K562 (cell line): ENCODE data around the gene PLRG1. TPM values are rescaled to one million over a fixed set of nuclear protein-coding genes. Genes with fewer than 3 reads are reported as not detected.

ENCODE experiments used
- ATAC-seq: fragments of 200-7000 bp; cut with Tn5 transposase; 3 replicates; pipeline ENCODE4 v1.9.1; 2020; ENCODE audit warnings: moderate library complexity
- BruUV-seq: library from RNA; stranded (reverse); fragments of 400-500 nt; replicated peaks from 2 replicates; lab custom pipeline; 2021; lab: Mats Ljungman, UMichigan
- CTCF ChIA-PET: fragments of 300-600 bp; formaldehyde crosslinking; extraction: SDS; loops from one replicate; lab custom pipeline; 2021; ENCODE audit warnings: low intra/inter-chr PET ratio; lab: Yijun Ruan, JAX
- POLR2A ChIA-PET: fragments of 300-600, 350-650 bp; sonication (Branson Sonifier 250); formaldehyde crosslinking; extraction: SDS; loops from one replicate; lab custom pipeline; 2021; ENCODE audit warnings: antibody characterized with exemption, inconsistent platforms; lab: Yijun Ruan, JAX
- DNase-seq, 4 experiments: peaks; one replicate each; pipeline versions ENCODE4 v3.0.0 to v3.0.0-alpha.2; 2011 to 2018; ENCODE audit warnings: low spot score in 3 of 4, mixed read lengths in 3 of 4; ENCODE audit errors: extremely low read depth in 1 of 4
- FAIRE-seq: peaks from 2 replicates; lab custom pipeline; 2011; peaks lifted over from hg19 to GRCh38; lab: Jason Lieb, UNC
- H2AFZ ChIP-seq: 2 replicates; pipeline ENCODE4 v1.6.0; 2011; ENCODE audit warnings: low read depth, low read length, control low read depth, inconsistent platforms
- H3K27ac ChIP-seq: fragments of 200-600 bp; 3 replicates; pipeline ENCODE4 v1.8.0; 2011; ENCODE audit warnings: low read depth, mild to moderate bottlenecking, control low read depth, inconsistent platforms, low read length, moderate library complexity, mixed read lengths; ENCODE audit errors: extremely low read depth
- H3K27me3 ChIP-seq, 2 experiments: fragments of 300-600 bp in 1 of 2; 2 replicates in 1 of 2; 3 replicates in 1 of 2; pipeline versions ENCODE4 v1.6.0 to v1.8.0; 2011; ENCODE audit warnings: inconsistent platforms in 2 of 2, low read length in 2 of 2, mild to moderate bottlenecking in 1 of 2, mixed read lengths in 1 of 2, moderate library complexity in 1 of 2; ENCODE audit not compliant: control insufficient read depth in 2 of 2, insufficient read depth in 2 of 2
- H3K36me3 ChIP-seq: fragments of 300-600 bp; 3 replicates; pipeline ENCODE4 v1.8.0; 2011; ENCODE audit warnings: mild to moderate bottlenecking, low read length, inconsistent platforms; ENCODE audit not compliant: control insufficient read depth, insufficient read depth
- H3K4me1 ChIP-seq, 2 experiments: fragments of 200-600 bp in 1 of 2; replicated peaks in 1 of 2; 2 replicates in 1 of 2; 3 replicates in 1 of 2; pipeline versions ENCODE4 v1.5.1 to v1.8.0; 2011; ENCODE audit warnings: inconsistent platforms in 2 of 2, low read length in 2 of 2, mild to moderate bottlenecking in 1 of 2, mixed read lengths in 1 of 2, moderate library complexity in 1 of 2; ENCODE audit not compliant: control insufficient read depth in 2 of 2, insufficient read depth in 2 of 2
- H3K4me2 ChIP-seq: 2 replicates; pipeline ENCODE4 v1.6.1; 2011; ENCODE audit warnings: low read length, control low read depth, inconsistent platforms, mixed read lengths; ENCODE audit not compliant: insufficient read depth
- H3K4me3 ChIP-seq: fragments of 200-600 bp; sonication (generic), shearing (Covaris generic); 2 replicates; pipeline ENCODE4 v1.5.1; 2016; ENCODE audit warnings: control low read depth, inconsistent platforms
- H3K79me2 ChIP-seq: fragments of 200-600 bp; 3 replicates; pipeline ENCODE4 v1.8.0; 2011; ENCODE audit warnings: low read length, inconsistent platforms; ENCODE audit not compliant: control insufficient read depth, insufficient read depth
- H3K9ac ChIP-seq, 2 experiments: 2 replicates each; pipeline versions ENCODE4 v1.6.0 to v1.6.1; 2011; ENCODE audit warnings: low read depth in 2 of 2, low read length in 2 of 2, control low read depth in 1 of 2, inconsistent platforms in 1 of 2, mild to moderate bottlenecking in 1 of 2, mixed read lengths in 1 of 2; ENCODE audit not compliant: insufficient read depth in 1 of 2
- H3K9me1 ChIP-seq: one replicate; pipeline ENCODE4 v1.6.0; 2011; ENCODE audit warnings: inconsistent platforms, mild to moderate bottlenecking, low read length, moderate library complexity; ENCODE audit not compliant: control insufficient read depth, insufficient read depth
- H3K9me3 ChIP-seq: replicated peaks from 2 replicates; pipeline ENCODE4 v1.5.1; 2011; ENCODE audit warnings: low read depth, low read length, inconsistent platforms; ENCODE audit not compliant: control insufficient read depth, insufficient read depth
- H4K20me1 ChIP-seq: replicated peaks from 2 replicates; pipeline ENCODE4 v1.6.1; 2011; ENCODE audit warnings: low read length, inconsistent platforms, mixed read lengths; ENCODE audit not compliant: control insufficient read depth, insufficient read depth
- ADNP ChIP-seq: fragments of 200-800 bp; sonication (Bioruptor generic); IDR thresholded peaks from 2 replicates; pipeline ENCODE4 v1.6.1; 2016; ENCODE audit warnings: missing genetic modification characterization, missing compliant biosample characterization
- ARID3A ChIP-seq: IDR thresholded peaks from 2 replicates; pipeline ENCODE4 v1.6.1; 2012; ENCODE audit warnings: low read depth, low read length, improper control_type of control experiment, borderline replicate concordance
- CHD2 ChIP-seq: IDR thresholded peaks from 2 replicates; pipeline ENCODE4 v1.6.1; 2011; ENCODE audit warnings: low read depth, low read length
- NR0B1 ChIP-seq: fragments of 450-650 bp; IDR thresholded peaks from one replicate; pipeline ENCODE4 v1.6.1; 2018; ENCODE audit warnings: mild to moderate bottlenecking, moderate library complexity; ENCODE audit not compliant: partially characterized antibody
- ZNF175 ChIP-seq: fragments of 200-800 bp; sonication (Bioruptor generic); IDR thresholded peaks from 2 replicates; pipeline ENCODE4 v1.6.1; 2016; ENCODE audit warnings: low read depth, mild to moderate bottlenecking, missing genetic modification characterization, missing compliant biosample characterization
- WGBS: fragments of 100-300 bp; shearing (Covaris generic); methylation state at CpG from one replicate; pipeline ENCODE4 v1.1.6; 2016; ENCODE audit warnings: low coverage, mixed read lengths; ENCODE audit not compliant: insufficient coverage; ENCODE audit errors: missing lambda C conversion rate; 5-methylcytosine and 5-hydroxymethylcytosine counted together
- in situ Hi-C: fragments of 300-500 bp; cut with MboI; formaldehyde crosslinking; loops from 4 replicates; pipeline ENCODE4 v1.15.0; 2018; ENCODE audit warnings: inconsistent platforms, mixed read lengths
- intact Hi-C: fragments of 100-400 bp; cut with micrococcal nuclease; formaldehyde crosslinking; loops from 2 replicates; pipeline ENCODE4 v1.14.2; 2022
- polyA plus RNA-seq, 8 experiments: library from polyadenylated mRNA; depleted of rRNA in 4 of 8; stranded (reverse) in 5 of 8; unstranded in 3 of 8; fragments of >200 nt; fragmentation: Nextera tagmentation in 2 of 8; fragmentation: Illumina TruSeq in 1 of 8; extraction: Ambion mirVana in 2 of 8; extraction: Trizol in 1 of 8; gene quantifications; 2 replicates each; pipeline versions ENCODE4 v1.2.1 to v1.2.3, GENCODE V29; 2011 to 2014; ENCODE audit warnings: inconsistent platforms in 1 of 8, missing spikeins in 1 of 8
- total RNA-seq, 7 experiments: library from RNA; depleted of rRNA in 6 of 7; stranded (reverse); fragments of >200 nt in 6 of 7; fragmentation: Illumina TruSeq in 2 of 7; extraction: Trizol in 2 of 7; gene quantifications; 2 replicates each; pipeline versions ENCODE4 v1.2.1 to v1.2.3, GENCODE V29; 2011 to 2021; ENCODE audit warnings: low replicate concordance in 1 of 7

Gene PLRG1
- total and polyA plus RNA-seq, 9 of the 15 experiments (the other 6 are each of a cell fraction or from before 2014, with no cell fraction given): 48.0 to 248 (median 120) TPM

GRCh38 chr4:154589296-154590197 is 39.3 kb upstream of the PLRG1 start:
- H4K20me1 ChIP-seq: no peaks in the 10 kb centered on the region
- H3K36me3 ChIP-seq: no peaks in the 10 kb centered on the region
- H3K9ac ChIP-seq: no peak overlapping the region
- TF ChIP-seq ARID3A (no peak), CHD2 (no peak), ADNP (tag) (no peak), NR0B1 (no peak), ZNF175 (no peak)
- TF ChIP-seq, all 486 proteins: peak for 0
- H3K27ac ChIP-seq: no peak overlapping the region
- no peak for FAIRE-seq
- H3K9me3 ChIP-seq: no peaks in the 10 kb centered on the region
- CTCF ChIA-PET: no interaction called here
- whole genome bisulfite sequencing: 5% methylated on average over 7 of the region's 7 CpGs
- H3K9me1 ChIP-seq: no peaks in the 10 kb centered on the region
- in situ Hi-C loops (no loop called here), intact Hi-C loops (no loop called here)
- H3K4me3 ChIP-seq: no peak overlapping the region
- ATAC-seq: no peak
- BruUV-seq: no TSS peak
- no peaks in the 10 kb centered on the region; a peak in 1 of 5 replicates for H3K4me1 ChIP-seq
- no peaks in the 10 kb centered on the region for H3K79me2 ChIP-seq
- POLR2A ChIA-PET: interaction anchor here (1.2 kb wide), 1 partner anchor 9 kb away, joined by 8 read pairs; no protein-coding TSS in a partner anchor
- no peak for DNase-seq
- 0 out of 5 replicates have a peak, but pooled peaks cover 0 to 2% of the 10 kb centered on the region in 2 experiments for H3K27me3 ChIP-seq
- H3K4me2 ChIP-seq: no peak overlapping the region
- H2AFZ ChIP-seq: no peak overlapping the region
